Activated T-cell treated with anti-CD3 and anti-CD28 coated beads, Interleukin-2, amount 50 U/mL, for 48 hours (primary cell): ENCODE results near the gene ZNF580.
A peak's percentile ranks its signal among the peaks of the same experiment; 100 is the strongest.

ENCODE experiments used
- DNase-seq, 2 experiments: peaks; one replicate each; pipeline ENCODE4 v3.0.0-alpha.2; 2020

ZNF580 gene, protein sequence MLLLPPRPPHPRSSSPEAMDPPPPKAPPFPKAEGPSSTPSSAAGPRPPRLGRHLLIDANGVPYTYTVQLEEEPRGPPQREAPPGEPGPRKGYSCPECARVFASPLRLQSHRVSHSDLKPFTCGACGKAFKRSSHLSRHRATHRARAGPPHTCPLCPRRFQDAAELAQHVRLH

DNA sequence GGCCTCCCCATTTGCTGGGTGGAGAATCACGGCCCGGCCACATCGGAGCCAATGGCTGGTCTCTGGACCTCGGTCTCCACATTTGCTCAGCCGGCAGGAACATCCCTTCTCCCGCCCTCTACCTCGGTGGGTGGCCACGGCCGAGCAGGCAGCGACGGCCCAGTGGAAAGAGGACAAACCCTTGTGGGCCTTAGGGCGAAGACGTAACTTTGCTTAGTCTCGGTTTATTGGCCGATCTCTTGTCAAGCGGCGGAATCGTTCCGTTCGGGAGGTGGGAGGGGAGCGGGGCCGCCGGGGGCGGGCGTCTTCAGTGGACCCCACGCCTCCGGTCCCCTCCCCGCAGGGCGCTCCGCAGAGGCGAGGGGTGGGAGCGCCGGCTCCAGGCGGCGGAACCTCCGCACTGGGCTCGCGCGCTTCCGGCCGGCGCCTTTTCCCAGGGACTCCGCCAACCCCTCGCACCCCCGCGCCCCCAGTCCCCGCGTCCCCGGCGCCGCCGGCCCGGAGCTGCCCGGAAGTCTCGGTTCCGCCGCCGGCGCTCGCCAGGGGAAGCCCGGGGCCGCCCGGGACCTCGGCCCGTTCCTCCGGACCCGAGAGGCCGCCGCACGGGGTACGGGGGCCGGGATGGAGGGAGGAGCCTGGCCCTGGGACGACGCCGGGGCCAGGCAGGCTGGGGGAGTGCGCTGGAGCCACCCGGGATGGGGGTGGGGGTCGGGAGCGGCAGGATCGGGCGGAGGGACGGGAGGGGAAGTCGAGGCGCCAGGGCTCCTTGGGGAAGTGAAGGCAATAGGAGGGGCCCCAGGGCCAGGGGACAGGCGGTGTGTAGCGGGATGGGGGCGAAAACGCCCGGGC lies at the start of gene ZNF580:
Gene ZNF580, plus strand, starts transcription at position 426 of the 849 bp plus-strand sequence. CDS start 1,507 bp downstream, outside the sequence.
- peak; percentile 79 to 85 for DNase-seq

DNA sequence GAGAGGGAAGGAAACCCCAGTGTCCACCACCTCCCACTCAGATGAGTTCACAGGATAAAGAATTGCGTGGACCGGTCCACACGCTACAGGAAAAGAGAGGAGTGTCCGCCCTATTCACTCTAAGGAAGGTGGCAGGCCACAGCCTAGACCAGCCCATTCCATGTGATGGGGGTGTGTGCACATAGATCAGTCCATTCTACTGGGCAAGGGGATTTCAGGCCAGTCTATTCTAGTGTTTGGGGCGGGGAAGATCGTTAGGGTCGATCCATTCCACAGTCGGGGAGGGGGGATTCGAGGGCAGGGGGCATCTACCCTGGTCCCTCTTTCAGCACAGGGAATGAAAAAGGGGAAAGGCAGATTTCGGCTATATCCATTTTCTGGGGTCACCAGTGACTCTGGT lies 49.2 kb upstream of the ZNF580 start:
- no peak for DNase-seq

DNA sequence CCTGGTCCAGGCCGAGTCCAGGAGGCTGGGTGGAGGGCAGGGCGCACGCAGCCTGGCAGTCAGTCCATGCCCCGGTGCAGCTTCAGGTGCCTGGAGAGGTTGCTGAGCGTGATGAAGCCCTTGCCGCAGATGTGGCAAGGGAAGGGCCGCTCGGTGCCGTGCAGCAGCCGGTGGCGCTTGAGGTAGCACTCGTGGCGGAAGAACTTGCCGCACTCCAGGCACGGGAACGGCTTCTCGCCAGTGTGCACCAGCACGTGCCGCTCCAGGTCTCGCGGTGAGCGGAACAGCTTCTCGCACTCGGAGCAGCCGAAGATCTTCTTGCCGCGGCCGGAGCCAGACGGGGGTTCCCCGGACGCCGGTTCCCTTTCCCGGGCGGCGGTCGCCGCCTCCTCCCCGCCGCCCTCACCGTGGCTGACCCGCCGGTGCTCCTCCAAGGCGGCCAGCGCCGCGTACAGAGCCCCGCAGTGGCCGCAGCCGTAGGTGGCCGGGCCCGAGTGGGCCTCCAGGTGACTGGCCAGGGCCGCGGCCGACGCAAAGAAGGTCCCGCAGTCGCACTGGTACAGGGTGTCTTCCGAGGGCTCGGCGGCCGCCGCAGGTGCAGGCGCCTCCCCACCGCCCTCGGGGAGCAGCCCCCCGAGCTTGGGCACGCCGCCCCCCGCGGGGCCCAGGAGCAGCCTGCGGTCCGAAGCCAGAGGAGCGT lies 48.3 kb upstream of the ZNF580 start:
- no peak for DNase-seq

DNA sequence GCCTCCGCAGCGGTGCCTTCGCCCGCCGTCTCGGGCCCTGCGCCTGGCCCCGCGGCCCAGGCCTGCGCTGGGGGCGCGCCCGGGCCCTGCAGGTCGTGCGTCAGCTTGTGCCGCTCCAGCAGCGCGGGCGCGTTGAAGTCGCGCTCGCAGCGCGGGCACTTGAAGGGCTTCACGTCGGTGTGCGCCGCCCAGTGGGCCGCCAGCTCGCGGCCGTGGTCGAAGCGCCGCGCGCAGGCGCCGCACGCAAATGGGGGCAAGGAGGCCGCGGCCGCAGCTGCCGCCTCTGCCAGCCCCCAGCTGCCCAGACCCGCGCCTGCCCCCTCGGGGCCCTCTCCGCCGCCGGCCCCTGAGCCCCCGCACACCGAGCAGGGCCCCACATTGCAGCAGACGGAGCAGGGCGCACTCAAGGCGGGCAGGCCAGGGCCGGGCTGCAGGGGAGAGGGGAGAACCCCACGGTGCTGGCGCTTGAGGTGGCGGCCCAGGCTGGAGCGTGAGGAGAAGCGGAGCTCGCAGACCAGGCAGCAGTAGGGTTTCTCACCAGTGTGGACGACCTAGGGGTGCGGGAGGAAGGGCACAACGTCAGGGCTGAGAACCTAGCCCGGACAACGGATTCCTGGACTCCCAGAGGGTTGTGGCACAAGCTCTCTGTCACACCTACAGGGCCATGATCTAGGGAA lies 47.6 kb upstream of the ZNF580 start:
- no peak for DNase-seq

DNA sequence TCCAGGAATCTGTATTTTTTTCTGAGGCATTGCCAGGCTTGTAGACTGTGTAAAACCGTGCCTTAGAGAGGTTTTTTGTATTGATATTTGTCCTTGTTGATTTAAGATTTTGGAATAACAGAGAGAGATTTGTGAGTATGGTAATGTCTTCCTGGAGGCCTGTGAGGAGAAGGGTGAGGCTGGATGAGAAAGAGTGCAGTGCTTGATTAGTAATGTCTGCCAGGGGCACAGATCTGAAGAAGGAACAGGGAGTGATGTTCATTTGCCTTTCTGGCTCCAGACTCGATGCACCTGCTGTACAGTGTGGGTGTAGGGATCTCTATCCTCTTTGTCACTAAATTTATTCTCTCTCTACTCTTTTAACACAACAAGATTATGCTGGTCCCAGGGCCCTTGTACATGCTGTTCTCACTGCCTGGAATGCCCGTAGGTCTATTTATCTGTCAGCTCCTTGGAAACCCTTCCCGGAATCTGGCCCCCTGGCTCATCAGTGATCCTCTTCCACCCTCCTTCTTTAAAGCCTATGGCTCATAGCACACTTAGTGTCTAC lies 45.7 kb upstream of the ZNF580 start:
- no peak for DNase-seq

DNA sequence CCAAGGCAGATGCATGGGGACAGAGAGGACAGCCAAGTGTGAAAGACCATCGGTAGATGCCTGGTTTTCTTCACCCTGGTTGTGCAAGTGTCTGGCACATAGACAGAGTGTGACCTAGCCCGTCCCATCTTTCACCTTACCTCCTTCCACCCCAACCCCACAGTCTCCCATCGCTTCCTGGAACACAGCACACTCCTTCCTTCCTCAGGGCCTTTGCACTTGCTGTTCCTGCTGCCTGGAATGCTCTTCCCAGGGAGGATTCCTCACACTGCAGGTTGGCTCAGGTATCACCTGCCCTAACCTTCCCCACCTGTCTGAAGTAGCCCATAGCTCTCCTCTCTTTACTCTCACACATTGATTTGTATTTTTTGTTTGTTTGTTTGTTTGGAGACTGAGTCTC lies 44.5 kb upstream of the ZNF580 start:
- DNase-seq = no peak

DNA sequence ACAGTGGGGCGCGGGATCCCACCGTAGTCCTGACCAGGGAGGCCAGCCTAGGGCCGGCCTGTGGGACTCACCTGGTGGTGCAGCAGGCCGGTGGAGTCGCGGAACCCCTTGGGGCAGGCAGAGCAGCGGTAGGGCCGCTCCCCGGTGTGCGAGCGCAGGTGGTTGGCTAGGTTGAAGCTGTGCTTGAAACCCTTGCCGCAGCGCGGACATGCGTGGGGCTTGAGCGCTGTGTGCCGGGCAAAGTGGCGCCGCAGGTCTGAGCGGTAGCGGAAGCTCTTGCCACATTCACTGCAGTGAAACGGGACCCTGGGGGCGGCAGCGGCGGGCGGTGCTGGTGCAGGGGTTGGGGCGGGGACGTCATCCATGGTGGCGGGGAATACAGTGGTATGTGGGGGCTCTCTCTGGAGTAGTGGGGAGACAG lies 43.3 kb upstream of the ZNF580 start:
- DNase-seq = no peak

DNA sequence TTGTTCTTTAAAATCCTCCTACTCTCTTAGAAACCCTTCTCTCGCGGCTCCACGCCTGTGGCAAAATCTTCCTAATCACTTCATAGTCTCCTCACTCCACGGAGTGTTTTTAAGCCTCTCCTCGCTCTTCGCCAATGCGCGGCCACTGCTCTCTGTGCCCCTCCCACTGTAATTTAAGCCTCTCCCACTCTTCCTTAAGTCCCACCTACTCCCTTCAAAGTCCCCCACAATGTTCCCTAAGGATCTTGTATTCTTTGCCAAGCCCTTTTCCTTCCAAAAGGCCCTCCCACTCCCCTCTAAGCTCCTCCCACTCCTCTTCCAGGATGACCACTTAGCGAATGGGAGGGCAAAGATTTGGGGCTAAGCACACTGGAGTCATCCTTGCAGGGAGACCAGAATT lies 42.8 kb upstream of the ZNF580 start:
- DNase-seq = no peak

DNA sequence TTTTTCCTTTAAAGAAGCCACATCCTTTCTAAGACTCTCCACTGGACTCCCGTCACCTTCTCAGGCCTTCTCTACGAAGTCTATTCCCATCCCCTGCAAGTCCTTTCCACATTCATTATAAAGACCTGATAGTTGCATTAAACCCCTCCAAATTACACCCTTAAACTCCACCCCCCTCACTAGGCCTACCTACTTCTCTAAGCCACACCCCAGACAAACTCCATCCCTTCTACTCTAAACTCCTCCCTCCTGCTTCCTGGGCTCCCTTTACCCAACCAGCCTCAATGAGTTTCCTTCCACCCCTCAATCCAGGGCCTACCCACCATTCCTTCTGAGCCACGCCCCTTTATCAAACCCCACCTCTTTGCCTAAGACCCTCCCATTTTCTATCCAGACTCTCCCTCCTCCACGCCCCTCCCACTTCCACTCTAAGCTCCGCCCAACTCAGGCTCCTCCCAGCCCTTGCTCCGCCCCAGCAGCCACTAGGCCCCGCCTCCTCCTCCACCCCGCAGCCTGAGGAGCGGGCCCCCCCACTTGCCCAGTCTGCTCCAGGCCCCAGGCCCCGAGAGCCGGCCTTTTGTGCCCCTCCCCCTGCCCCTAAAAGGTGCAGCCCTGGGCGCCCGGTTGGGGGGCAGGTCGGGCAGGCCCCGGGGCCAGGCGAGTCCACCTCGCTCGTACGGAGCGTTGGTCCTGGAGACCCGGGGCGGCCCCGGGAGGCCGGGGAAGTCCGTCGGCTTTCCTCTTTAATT lies 41.9 kb upstream of the ZNF580 start:
- peak; percentile 98 for DNase-seq

DNA sequence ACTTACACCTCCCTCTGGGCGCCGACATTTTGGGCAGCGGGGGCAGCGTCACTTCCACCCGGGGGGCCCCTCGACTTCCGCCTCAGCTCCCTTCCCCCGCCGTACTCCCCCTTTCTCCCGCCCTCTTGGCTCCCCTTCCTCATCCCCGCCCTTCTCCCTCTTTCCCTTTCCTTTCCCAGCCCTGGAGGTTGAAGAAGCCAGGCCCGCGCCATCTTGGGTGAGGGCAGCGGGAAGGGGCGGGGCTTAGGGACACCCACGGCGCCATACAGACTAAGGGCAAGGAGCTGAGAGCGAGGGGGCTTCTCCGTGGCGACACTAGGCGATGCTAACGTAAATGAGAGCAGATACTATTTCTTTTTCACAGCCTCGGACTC lies 41.3 kb upstream of the ZNF580 start, which contains the start of gene FIZ1:
Gene FIZ1, minus strand, starts transcription at position 50 of the 374 bp plus-strand sequence. CDS start 1,652 bp downstream, outside the sequence.
- peak; percentile 97 to 99 for DNase-seq

DNA sequence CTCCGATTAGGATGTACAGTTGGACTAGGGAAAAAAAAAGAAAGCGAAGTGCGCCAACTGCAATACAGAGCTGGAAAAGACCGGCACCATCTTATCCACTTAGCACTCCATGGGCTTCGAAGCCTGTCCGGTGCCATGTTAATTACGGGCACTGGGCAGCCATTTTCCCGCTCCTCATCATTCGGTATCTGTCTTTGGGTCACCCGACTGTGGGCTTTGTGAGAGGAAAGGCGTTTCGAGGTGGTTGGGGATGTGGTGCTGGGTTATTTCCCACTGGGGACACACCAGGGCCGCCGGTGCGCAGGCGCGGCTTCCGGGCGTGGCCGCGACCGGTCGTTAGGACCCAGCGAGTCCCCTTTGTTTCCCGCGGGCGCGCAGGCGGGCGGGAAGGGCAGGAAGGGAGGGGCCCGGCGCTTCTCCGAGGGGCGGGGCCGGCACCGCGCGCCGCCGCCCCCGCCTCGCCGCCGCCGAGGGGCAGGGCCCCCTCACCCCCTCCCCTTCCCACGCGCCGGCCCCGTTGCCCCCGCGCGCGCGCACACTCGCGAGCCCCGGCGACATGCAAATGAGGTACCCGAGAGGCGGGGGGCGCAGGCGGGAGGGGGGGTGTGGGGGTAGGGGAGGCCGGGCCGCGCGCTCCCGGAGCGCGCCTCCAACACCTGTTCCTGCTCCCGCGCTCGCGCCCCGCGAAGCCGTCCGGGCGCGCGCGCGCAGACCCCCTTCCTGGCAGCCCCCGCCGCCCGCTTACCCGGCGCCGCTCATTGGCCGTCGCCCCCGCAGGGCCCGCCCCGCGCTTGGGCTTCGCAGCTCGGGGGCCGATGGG lies 40.8 kb upstream of the ZNF580 start, which contains the start of gene ZNF524:
Gene ZNF524, plus strand, starts transcription at position 447 of the 820 bp plus-strand sequence. CDS start 1,825 bp downstream, outside the sequence.
- peak; percentile 89 to 92 for DNase-seq

DNA sequence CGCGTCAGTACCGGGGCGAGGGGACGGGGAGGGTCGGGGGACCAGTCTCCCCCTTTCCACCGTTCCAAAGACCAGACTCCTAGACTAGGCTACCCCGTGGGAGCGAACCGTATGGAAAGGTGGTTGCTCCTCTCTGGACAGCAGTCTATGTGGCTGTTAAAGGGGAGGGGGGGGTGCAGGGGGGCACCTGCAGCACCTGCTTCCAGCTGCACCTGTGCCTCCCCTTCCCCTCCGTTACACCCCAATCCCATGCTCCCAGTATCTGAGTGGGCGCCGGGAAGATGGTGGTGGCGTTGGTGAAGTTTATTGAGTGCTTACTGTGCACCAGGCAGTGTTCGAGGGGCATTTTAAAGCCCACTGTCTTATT lies 40.2 kb upstream of the ZNF580 start:
- no peak for DNase-seq

DNA sequence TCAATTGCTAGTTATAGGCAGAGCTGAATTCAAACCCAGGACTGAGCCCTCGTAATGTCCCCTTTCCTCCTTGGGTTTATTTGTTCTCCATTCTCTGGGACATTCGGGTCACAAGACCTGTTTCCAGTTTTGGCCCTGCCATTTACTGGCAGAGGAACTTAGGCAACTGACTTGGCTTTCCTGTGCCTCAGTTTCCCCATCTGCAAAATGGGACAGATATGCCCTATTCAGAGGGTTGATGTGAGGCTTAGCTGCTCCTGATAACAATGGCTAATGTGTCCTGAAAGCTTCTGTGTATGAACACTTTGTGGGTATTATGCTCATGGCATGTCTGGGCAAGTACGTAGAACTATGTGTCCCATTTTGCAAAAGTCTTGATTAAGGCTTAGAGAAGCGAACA lies 39.7 kb upstream of the ZNF580 start:
- DNase-seq = no peak

DNA sequence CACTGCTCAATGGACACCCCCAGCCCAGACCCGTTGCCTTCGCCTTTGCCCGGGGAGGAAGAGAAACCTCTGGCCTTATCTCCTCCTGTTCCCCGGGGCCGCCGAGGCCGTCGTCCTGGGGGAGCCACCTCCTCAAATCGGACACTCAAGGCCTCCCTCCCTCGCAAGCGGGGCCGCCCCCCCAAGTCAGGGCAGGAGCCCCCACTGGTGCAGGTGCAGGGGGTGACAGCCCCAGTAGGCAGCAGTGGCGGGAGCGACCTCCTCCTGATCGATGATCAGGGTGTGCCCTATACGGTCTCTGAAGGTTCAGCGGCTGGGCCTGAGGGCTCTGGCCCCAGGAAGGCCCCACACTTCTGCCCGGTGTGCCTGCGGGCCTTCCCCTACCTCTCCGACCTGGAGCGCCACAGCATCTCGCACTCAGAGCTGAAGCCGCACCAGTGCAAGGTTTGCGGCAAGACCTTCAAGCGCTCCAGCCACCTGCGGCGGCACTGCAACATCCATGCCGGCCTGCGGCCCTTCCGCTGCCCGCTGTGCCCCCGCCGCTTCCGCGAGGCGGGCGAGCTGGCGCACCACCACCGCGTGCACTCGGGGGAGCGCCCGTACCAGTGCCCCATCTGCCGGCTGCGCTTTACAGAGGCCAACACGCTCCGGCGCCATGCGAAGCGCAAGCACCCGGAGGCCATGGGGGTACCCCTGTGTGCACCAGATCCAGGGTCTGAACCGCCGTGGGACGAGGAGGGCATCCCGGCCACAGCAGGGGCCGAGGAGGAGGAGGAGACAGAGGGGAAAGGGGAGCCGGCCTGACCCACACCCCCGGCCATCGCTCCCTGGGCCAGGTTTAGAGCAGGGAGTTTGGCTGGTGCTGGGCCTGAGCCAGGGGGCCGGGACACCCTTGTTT lies 38.4 kb upstream of the ZNF580 start:
- DNase-seq = no peak

DNA sequence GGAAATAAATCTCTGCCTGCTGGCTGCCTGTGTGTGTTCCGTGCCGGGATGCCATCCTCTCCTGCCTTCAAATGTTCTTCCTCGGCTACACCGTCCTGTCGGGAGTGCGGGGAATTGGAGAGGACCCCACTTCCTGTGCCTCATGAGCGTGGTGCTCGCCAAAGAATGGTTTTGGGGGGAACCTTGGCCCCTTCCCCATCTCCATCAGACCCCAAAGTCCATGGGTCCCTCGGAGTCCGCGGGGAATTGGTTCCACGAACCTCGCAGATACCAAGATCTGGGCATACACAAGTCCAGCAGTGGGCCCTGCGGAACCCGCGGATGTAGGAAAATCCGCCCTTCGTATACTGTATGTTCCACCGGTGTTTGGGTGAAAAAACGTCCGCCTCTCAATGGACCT lies 37.7 kb upstream of the ZNF580 start:
- no peak for DNase-seq

DNA sequence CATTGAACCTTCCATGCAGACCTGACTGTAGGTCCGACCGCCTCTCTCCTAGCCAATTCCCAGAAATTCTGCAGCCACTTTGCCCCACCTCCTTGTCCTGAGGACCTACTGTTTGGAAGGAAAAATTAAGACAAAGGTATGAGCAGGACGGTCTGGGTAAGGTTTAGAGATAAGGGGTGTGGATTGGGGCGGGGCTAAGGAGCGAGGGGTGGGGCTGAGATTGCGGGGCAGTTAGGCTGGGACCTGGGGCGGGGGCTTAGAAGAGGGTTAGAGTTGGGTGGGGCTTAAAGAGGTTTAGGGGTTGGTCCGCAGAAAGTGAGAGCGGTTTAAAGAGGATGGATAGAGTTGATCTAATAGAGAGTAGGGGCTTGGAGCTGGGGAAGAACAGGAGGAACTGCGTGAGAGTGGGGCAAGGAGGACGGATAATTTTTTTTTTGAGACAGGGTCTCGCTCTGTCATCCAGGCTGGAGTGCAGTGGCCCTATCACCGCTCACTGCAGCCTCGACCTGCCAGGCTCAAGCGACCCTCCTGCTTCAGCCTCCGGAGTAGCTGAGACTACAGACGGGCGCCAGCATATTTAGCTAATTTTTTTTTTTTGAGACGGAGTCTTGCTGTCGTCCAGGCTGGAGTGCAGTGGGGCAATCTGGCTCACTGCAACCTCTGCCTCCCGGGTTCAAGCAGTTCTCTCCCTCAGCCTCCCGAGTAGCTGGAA lies 37.1 kb upstream of the ZNF580 start:
- DNase-seq = no peak

DNA sequence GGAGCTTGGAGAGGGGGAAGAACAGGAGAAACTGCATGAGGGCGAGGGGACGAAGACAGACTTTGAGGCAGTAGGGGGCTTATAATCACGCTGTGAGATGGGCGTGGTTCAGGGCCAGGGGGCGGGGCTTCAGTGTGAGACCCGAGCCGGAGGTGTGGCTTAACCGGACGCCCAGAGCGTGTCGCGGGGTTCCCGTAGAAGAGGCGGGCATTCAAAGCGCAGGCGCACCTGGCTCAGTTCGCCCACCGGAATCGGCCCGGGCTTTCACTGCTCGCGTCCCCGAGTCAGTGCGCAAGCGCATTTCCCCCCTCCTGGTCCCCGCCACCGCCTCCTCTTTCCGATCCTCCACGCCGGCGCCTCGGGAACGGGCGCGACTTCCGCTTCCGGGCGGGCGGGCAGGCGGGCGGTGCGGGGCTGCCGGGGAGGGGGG lies 35.6 kb upstream of the ZNF580 start:
- DNase-seq = peak; percentile 98 to 99

DNA sequence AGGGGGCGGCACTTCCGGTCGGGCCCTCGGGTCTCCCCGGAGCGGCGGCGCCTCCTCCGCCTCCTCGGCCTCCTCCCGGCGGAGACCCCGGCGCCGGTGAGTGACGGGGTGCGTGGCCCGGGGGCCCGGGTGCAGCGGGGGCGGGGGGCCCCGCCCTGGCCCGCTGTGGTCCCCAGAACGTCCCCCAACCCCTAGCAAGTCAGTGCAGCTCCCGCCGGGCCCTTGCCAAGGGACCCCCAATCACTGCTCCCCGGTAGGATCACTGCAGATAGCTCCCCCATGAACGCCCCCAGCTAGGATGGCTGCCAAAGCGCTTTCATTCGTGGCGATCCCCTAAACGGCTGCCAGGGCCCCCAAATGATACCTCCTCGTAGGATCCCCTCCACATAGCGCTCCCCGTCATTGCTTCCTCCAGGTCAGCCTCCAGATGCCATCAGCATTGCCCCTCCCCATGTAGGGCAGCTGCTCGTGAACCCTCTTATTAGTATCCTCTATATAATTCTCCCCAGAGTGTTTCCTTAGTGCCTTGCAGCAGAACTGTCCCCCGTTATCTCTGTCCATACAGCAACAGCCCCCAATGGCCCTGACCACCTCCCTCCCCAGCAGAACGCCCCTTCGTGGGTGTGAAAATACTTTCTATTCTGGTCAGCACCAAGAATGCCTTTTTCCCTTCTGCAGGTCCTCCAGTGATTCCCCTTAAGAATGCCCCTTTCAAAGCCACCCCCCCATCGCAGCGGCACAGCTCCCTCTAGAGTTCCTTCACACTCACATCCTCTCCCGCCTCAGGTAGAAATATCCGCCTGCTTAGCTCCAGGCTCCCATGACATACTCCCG lies 34.9 kb upstream of the ZNF580 start, which contains the start of gene ZNF865:
Gene ZNF865, plus strand, starts transcription at position 11 of the 834 bp plus-strand sequence. CDS start 7,972 bp downstream, outside the sequence.
- DNase-seq = peak; percentile 82
